Liver (tissue), 9 donors: ENCODE data around the gene ZNF467. TPM values are rescaled to one million over a fixed set of nuclear protein-coding genes. Genes with fewer than 3 reads are reported as not detected.

ENCODE experiments used
- DNase-seq: peaks from one replicate; pipeline ENCODE4 v3.0.0-alpha.2; 2017; ENCODE audit warnings: low spot score
- H3K27ac ChIP-seq, 2 donors: one replicate each; pipeline ENCODE4 v1.7.0; 2013; ENCODE audit warnings: inconsistent platforms in 2 of 2, low read length in 2 of 2, control low read depth in 1 of 2, low read depth in 1 of 2, mild to moderate bottlenecking in 1 of 2
- H3K27me3 ChIP-seq, 4 donors: one replicate each; pipeline versions ENCODE4 v1.6.1 to v1.7.0; 2013; ENCODE audit warnings: low read length in 3 of 4, inconsistent platforms in 1 of 4, mild to moderate bottlenecking in 1 of 4, moderate library complexity in 1 of 4; ENCODE audit not compliant: control insufficient read depth in 4 of 4, insufficient read depth in 4 of 4
- H3K36me3 ChIP-seq, 4 donors: one replicate each; pipeline versions ENCODE4 v1.6.1 to v1.7.0; 2013; ENCODE audit warnings: low read length in 3 of 4, mild to moderate bottlenecking in 3 of 4, low read depth in 1 of 4, moderate library complexity in 1 of 4; ENCODE audit not compliant: control insufficient read depth in 4 of 4, insufficient read depth in 3 of 4
- H3K4me1 ChIP-seq, 4 donors: one replicate each; pipeline versions ENCODE4 v1.6.1 to v1.7.0; 2013; ENCODE audit warnings: low read length in 3 of 4, mild to moderate bottlenecking in 3 of 4, moderate library complexity in 1 of 4; ENCODE audit not compliant: control insufficient read depth in 4 of 4, insufficient read depth in 4 of 4
- H3K4me3 ChIP-seq, 3 donors: one replicate each; pipeline versions ENCODE4 v1.6.1 to v1.7.0; 2013; ENCODE audit warnings: low read length in 3 of 3, control low read depth in 1 of 3, low read depth in 1 of 3, mild to moderate bottlenecking in 1 of 3
- H3K9ac ChIP-seq, 2 donors: one replicate each; pipeline ENCODE4 v1.7.0; 2013; ENCODE audit warnings: low read length in 2 of 2, mild to moderate bottlenecking in 2 of 2, moderate library complexity in 2 of 2, control low read depth in 1 of 2, low read depth in 1 of 2
- H3K9me3 ChIP-seq, 4 donors: one replicate each; pipeline versions ENCODE4 v1.6.1 to v1.7.0; 2013; ENCODE audit warnings: low read length in 3 of 4; ENCODE audit not compliant: control insufficient read depth in 4 of 4
- ATF3 ChIP-seq: IDR thresholded peaks from 2 replicates; pipeline ENCODE4 v1.6.1; 2016; ENCODE audit warnings: antibody characterized with exemption
- CTCF ChIP-seq: fragments of 150-350 bp; IDR thresholded peaks from 2 replicates; pipeline ENCODE4 v1.5.1; 2017; ENCODE audit warnings: improper control_type of control experiment, low read depth, low read length; ENCODE audit not compliant: missing input control
- EGR1 ChIP-seq, 2 donors: IDR thresholded peaks; 2 replicates each; pipeline ENCODE4 v1.6.1; 2016 to 2018; ENCODE audit warnings: antibody characterized with exemption in 2 of 2, low read depth in 2 of 2
- FOXA1 ChIP-seq: IDR thresholded peaks from 2 replicates; pipeline ENCODE4 v1.6.1; 2016; ENCODE audit warnings: antibody characterized with exemption
- FOXA2 ChIP-seq: IDR thresholded peaks from 2 replicates; pipeline ENCODE4 v1.6.1; 2016; ENCODE audit warnings: antibody characterized with exemption
- GABPA ChIP-seq, 2 donors: IDR thresholded peaks in 1 of 2; conservative IDR thresholded peaks in 1 of 2; 2 replicates each; pipeline ENCODE4 v1.6.1; 2016; ENCODE audit warnings: antibody characterized with exemption in 2 of 2, mild to moderate bottlenecking in 1 of 2, moderate library complexity in 1 of 2
- HNF4A ChIP-seq, 2 donors: conservative IDR thresholded peaks; 2 replicates each; pipeline ENCODE4 v1.6.1; 2016; ENCODE audit warnings: antibody characterized with exemption in 2 of 2, mild to moderate bottlenecking in 2 of 2
- HNF4G ChIP-seq: IDR thresholded peaks from 2 replicates; pipeline ENCODE4 v1.6.1; 2016; ENCODE audit warnings: antibody characterized with exemption
- JUND ChIP-seq, 2 donors: IDR thresholded peaks; 2 replicates each; pipeline ENCODE4 v1.6.1; 2016; ENCODE audit warnings: antibody characterized with exemption in 2 of 2
- MAX ChIP-seq: IDR thresholded peaks from 2 replicates; pipeline ENCODE4 v1.6.1; 2016; ENCODE audit warnings: antibody characterized with exemption
- NR2F2 ChIP-seq: IDR thresholded peaks from 2 replicates; pipeline ENCODE4 v1.6.1; 2016; ENCODE audit warnings: antibody characterized with exemption
- RAD21 ChIP-seq, 2 donors: IDR thresholded peaks; 2 replicates each; pipeline ENCODE4 v1.6.1; 2016; ENCODE audit warnings: antibody characterized with exemption in 2 of 2, mild to moderate bottlenecking in 2 of 2
- REST ChIP-seq: IDR thresholded peaks from 2 replicates; pipeline ENCODE4 v1.6.1; 2016; ENCODE audit warnings: antibody characterized with exemption, mild to moderate bottlenecking
- SP1 ChIP-seq: IDR thresholded peaks from 2 replicates; pipeline ENCODE4 v1.6.1; 2018; ENCODE audit warnings: antibody characterized with exemption, mild to moderate bottlenecking
- TAF1 ChIP-seq: conservative IDR thresholded peaks from 2 replicates; pipeline ENCODE4 v1.6.1; 2016; ENCODE audit warnings: antibody characterized with exemption, mild to moderate bottlenecking
- YY1 ChIP-seq: IDR thresholded peaks from 2 replicates; pipeline ENCODE4 v1.6.1; 2016; ENCODE audit warnings: antibody characterized with exemption, mild to moderate bottlenecking
- ZBTB33 ChIP-seq: IDR thresholded peaks from 2 replicates; pipeline ENCODE4 v1.6.1; 2016; ENCODE audit warnings: antibody characterized with exemption
- WGBS: extraction: QIAGEN DNeasy Blood & Tissue Kit; methylation state at CpG from one replicate; pipeline ENCODE4 v1.1.7; 2013; 5-methylcytosine and 5-hydroxymethylcytosine counted together
- polyA plus RNA-seq, 2 donors: library from polyadenylated mRNA; stranded (reverse) in 1 of 2; unstranded in 1 of 2; fragments of 200-250 nt in 1 of 2; fragments of >200 nt in 1 of 2; fragmentation: Nextera tagmentation in 1 of 2; extraction: Ambion mirVana in 1 of 2; gene quantifications; one replicate each; pipeline versions ENCODE4 v1.2.1 to v1.2.3, GENCODE V29; 2013 to 2015
- total RNA-seq, 2 donors: library from RNA; depleted of rRNA; stranded (reverse); fragments of >200 nt; gene quantifications; one replicate each; pipeline ENCODE4 v1.2.3, GENCODE V29; 2014
- donor health status: healthy.
- donor health status: healthy.
- donor health status: healthy.
- donor health status: healthy.
- donor health status: healthy.

ZNF467 gene
- total and polyA plus RNA-seq, 4 donors, result 2.8 to 4.0 (median 3.7) TPM

- H3K4me1 ChIP-seq, result peaks cover 5 to 20% (median 10%) of the 10 kb centered on the region in 4 donors
- WGBS, result 93% methylated on average over 2 of the region's 2 CpGs
- H3K27me3 ChIP-seq, result no peaks in the 10 kb centered on the region
Measured at GRCh38 chr7:149769915-149770314, 3.5 kb downstream of the ZNF467 start.

GRCh38 chr7:149768931-149769330, 4.5 kb downstream of the ZNF467 start:
- Histone ChIP-seq H3K4me3 (no peak overlapping the region), H3K9ac (no peak overlapping the region), H3K36me3 (peaks cover 4 to 22% (median 14%) of the 10 kb centered on the region in 4 donors), H3K27ac (no peak overlapping the region), H3K4me1 (peaks cover 5 to 12% (median 10%) of the 10 kb centered on the region in 4 donors), H3K9me3 (no peaks in the 10 kb centered on the region), H3K27me3 (no peaks in the 10 kb centered on the region)
- WGBS, result 97% methylated on average over 7 of the region's 7 CpGs
- no peak for TF ChIP-seq RAD21 (IDR thresholded peaks at IDR 0.05)
- TF ChIP-seq GABPA (IDR thresholded peaks at IDR 0.05 in 1 of 2, conservative IDR thresholded peaks at IDR 0.05 in 1 of 2), result no peak
- no peak for TF ChIP-seq JUND (IDR thresholded peaks at IDR 0.05)
- TF ChIP-seq TAF1, result no peak
- no peak for TF ChIP-seq EGR1 (IDR thresholded peaks at IDR 0.05; ENCODE audit: low read depth in 2 of 2)
- TF ChIP-seq ATF3, result no peak
- no peak for TF ChIP-seq SP1
- no peak for TF ChIP-seq NR2F2
- no peak for TF ChIP-seq MAX
- TF ChIP-seq CTCF, result no peak
- no peak for TF ChIP-seq FOXA2
- DNase-seq, result no peak

More at GRCh38 chr7:149769915-149770314, 3.5 kb downstream of the ZNF467 start:
- H3K4me3 ChIP-seq, result no peak overlapping the region
- DNase-seq, result no peak
- H3K36me3 ChIP-seq, result peaks cover 4 to 22% (median 14%) of the 10 kb centered on the region in 4 donors
- H3K9ac ChIP-seq, result no peak overlapping the region
- no peak overlapping the region for H3K27ac ChIP-seq
- no peaks in the 10 kb centered on the region for H3K9me3 ChIP-seq
- TF ChIP-seq ATF3 (no peak), GABPA (IDR thresholded peaks at IDR 0.05 in 1 of 2, conservative IDR thresholded peaks at IDR 0.05 in 1 of 2) (no peak)

GRCh38 chr7:149767068-149767467, 6.3 kb downstream of the ZNF467 start:
- H3K27ac ChIP-seq, result no peak overlapping the region
- H3K36me3 ChIP-seq, result peaks cover 4 to 22% (median 14%) of the 10 kb centered on the region in 4 donors
- H3K27me3 ChIP-seq, result no peaks in the 10 kb centered on the region
- H3K4me1 ChIP-seq, result peaks cover 5 to 8% (median 8%) of the 10 kb centered on the region in 4 donors
- H3K9ac ChIP-seq, result no peak overlapping the region
- 92% methylated on average over 8 of the region's 8 CpGs for WGBS
- no peaks in the 10 kb centered on the region for H3K9me3 ChIP-seq
- DNase-seq, result no peak
- H3K4me3 ChIP-seq, result no peak overlapping the region
- no peak for TF ChIP-seq SP1
- TF ChIP-seq FOXA1, result no peak
- TF ChIP-seq GABPA (IDR thresholded peaks at IDR 0.05 in 1 of 2, conservative IDR thresholded peaks at IDR 0.05 in 1 of 2), result no peak
- no peak for TF ChIP-seq YY1
- TF ChIP-seq RAD21 (IDR thresholded peaks at IDR 0.05), result no peak
- no peak for TF ChIP-seq CTCF
- TF ChIP-seq FOXA2, result no peak
- TF ChIP-seq EGR1 (IDR thresholded peaks at IDR 0.05; ENCODE audit: low read depth in 2 of 2), result no peak
- no peak for TF ChIP-seq HNF4A (conservative IDR thresholded peaks at IDR 0.05)
- TF ChIP-seq REST, result no peak
- TF ChIP-seq NR2F2, result no peak
- TF ChIP-seq HNF4G, result no peak
- TF ChIP-seq ZBTB33, result no peak
